ENCODE results near the gene PNKP. TPM values are rescaled to one million over a fixed set of nuclear protein-coding genes. Genes with fewer than 3 reads are reported as not detected.

The PNKP gene
- total and polyA plus RNA-seq, 2 of the 8 experiments (the other 6 are each of a cell fraction or from before 2014, with no cell fraction given) = 45.8 to 105 TPM

GRCh38 chr19:49875177-49875576 lies 7.8 kb upstream of the PNKP start (continued):
- TF ChIP-seq, protein P1, sequence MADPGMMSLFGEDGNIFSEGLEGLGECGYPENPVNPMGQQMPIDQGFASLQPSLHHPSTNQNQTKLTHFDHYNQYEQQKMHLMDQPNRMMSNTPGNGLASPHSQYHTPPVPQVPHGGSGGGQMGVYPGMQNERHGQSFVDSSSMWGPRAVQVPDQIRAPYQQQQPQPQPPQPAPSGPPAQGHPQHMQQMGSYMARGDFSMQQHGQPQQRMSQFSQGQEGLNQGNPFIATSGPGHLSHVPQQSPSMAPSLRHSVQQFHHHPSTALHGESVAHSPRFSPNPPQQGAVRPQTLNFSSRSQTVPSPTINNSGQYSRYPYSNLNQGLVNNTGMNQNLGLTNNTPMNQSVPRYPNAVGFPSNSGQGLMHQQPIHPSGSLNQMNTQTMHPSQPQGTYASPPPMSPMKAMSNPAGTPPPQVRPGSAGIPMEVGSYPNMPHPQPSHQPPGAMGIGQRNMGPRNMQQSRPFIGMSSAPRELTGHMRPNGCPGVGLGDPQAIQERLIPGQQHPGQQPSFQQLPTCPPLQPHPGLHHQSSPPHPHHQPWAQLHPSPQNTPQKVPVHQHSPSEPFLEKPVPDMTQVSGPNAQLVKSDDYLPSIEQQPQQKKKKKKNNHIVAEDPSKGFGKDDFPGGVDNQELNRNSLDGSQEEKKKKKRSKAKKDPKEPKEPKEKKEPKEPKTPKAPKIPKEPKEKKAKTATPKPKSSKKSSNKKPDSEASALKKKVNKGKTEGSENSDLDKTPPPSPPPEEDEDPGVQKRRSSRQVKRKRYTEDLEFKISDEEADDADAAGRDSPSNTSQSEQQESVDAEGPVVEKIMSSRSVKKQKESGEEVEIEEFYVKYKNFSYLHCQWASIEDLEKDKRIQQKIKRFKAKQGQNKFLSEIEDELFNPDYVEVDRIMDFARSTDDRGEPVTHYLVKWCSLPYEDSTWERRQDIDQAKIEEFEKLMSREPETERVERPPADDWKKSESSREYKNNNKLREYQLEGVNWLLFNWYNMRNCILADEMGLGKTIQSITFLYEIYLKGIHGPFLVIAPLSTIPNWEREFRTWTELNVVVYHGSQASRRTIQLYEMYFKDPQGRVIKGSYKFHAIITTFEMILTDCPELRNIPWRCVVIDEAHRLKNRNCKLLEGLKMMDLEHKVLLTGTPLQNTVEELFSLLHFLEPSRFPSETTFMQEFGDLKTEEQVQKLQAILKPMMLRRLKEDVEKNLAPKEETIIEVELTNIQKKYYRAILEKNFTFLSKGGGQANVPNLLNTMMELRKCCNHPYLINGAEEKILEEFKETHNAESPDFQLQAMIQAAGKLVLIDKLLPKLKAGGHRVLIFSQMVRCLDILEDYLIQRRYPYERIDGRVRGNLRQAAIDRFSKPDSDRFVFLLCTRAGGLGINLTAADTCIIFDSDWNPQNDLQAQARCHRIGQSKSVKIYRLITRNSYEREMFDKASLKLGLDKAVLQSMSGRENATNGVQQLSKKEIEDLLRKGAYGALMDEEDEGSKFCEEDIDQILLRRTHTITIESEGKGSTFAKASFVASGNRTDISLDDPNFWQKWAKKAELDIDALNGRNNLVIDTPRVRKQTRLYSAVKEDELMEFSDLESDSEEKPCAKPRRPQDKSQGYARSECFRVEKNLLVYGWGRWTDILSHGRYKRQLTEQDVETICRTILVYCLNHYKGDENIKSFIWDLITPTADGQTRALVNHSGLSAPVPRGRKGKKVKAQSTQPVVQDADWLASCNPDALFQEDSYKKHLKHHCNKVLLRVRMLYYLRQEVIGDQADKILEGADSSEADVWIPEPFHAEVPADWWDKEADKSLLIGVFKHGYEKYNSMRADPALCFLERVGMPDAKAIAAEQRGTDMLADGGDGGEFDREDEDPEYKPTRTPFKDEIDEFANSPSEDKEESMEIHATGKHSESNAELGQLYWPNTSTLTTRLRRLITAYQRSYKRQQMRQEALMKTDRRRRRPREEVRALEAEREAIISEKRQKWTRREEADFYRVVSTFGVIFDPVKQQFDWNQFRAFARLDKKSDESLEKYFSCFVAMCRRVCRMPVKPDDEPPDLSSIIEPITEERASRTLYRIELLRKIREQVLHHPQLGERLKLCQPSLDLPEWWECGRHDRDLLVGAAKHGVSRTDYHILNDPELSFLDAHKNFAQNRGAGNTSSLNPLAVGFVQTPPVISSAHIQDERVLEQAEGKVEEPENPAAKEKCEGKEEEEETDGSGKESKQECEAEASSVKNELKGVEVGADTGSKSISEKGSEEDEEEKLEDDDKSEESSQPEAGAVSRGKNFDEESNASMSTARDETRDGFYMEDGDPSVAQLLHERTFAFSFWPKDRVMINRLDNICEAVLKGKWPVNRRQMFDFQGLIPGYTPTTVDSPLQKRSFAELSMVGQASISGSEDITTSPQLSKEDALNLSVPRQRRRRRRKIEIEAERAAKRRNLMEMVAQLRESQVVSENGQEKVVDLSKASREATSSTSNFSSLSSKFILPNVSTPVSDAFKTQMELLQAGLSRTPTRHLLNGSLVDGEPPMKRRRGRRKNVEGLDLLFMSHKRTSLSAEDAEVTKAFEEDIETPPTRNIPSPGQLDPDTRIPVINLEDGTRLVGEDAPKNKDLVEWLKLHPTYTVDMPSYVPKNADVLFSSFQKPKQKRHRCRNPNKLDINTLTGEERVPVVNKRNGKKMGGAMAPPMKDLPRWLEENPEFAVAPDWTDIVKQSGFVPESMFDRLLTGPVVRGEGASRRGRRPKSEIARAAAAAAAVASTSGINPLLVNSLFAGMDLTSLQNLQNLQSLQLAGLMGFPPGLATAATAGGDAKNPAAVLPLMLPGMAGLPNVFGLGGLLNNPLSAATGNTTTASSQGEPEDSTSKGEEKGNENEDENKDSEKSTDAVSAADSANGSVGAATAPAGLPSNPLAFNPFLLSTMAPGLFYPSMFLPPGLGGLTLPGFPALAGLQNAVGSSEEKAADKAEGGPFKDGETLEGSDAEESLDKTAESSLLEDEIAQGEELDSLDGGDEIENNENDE (IDR thresholded peaks at IDR 0.05; ENCODE audit: insufficient replicate concordance, low read length) = no peak
- TF ChIP-seq SP1 (IDR thresholded peaks at IDR 0.05; ENCODE audit: low read depth, low read length) = no peak
- TF ChIP-seq TEAD4 (IDR thresholded peaks at IDR 0.05; ENCODE audit: low read depth, low read length) = no peak
- no peak for TF ChIP-seq RXRA (IDR thresholded peaks at IDR 0.05; ENCODE audit: insufficient read depth, low read depth, low read length)
- no peak for TF ChIP-seq NANOG (IDR thresholded peaks at IDR 0.05; ENCODE audit: insufficient read depth, low read depth, low read length, poor library complexity, severe bottlenecking)
- no peak for TF ChIP-seq KDM4A (IDR thresholded peaks at IDR 0.05; ENCODE audit: low read depth, low read length, severe bottlenecking)

Data from H1 (cell line).